ENCODE measurements around the gene PDLIM4.
A peak's percentile ranks its signal among the peaks of the same experiment; 100 is the strongest.

PDLIM4 gene

DNA sequence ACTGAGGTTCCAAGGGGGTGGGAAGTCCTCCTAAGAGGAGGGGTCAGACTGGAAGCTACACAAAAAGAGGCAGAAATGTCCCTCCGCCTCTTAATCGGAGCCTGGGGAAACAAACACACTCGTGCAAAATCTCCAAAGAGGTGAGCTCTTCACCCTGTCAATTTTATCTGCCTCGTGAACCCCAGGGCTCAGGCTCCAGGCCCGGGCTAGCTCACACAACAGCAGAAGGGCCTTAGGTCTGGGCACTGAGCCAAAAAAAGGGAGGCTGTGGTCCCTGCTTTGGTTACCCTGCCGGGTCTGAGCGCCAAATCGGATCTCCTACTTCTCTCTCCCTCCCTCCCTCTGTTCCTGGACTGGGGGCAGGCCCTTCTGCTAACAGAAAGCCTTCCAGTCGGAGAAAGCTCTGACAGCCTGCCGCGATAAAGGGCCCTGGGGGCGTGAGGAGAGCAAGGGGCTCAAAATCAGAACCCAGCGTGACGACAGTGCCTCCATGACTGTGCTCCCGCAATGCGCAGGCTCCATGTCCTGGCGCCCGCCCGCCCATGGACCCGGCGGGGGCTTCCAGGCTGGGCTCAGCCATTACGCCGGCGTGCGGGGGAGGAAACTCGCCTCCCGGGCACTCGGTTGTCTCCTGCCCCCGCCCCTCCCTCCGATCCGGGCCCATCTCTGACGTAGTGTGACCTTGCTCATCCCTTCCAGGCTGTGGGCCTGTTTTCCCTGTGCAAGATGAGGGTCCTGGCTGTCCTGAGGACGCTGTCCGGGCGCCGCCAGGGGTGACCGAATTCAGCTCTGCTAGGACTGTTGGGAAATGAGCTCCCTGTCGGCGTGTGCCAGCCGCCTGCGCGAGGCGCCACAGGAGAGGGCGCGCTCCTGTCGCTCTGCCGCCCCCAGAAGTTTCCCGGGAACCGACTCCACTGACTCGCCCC, 35.8 kb downstream of the PDLIM4 start:
- no peak for FAIRE-seq

DNA sequence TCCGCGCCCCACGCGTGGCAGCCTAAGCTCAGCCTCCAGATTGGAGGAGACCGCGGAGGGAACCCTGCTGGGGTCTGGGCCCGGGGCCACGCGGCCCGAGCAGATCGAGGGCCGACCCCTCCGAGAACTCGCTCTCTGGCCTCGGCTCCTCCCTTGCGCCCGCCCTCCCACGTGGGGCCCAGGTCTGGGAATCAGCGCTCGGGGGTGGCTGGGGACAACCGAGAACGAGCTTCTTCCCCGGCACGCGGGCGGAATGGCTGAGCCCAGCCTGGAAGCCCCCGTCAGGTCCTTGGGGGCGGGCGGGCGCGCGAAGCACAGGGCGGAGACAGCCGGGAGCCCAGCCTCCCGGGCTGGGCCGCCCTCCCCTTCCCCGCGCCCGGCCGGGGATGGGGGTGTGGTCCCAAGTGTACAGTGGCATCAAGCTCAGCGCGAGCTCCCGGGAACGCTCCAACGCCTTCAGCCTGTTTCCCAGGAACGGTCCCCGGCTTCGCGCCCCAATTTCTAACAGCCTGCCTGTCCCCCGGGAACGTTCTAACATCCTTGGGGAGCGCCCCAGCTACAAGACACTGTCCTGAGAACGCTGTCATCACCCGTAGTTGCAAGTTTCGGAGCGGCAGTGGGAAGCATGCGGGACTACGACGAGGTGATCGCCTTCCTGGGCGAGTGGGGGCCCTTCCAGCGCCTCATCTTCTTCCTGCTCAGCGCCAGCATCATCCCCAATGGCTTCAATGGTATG, 36.7 kb downstream of the PDLIM4 start, which contains the start of gene SLC22A4:
TSS of gene SLC22A4 (plus strand) at position 403 of the 736 bp plus-strand sequence. CDS start at position 626, 223 bp downstream.
- FAIRE-seq: no peak

DNA sequence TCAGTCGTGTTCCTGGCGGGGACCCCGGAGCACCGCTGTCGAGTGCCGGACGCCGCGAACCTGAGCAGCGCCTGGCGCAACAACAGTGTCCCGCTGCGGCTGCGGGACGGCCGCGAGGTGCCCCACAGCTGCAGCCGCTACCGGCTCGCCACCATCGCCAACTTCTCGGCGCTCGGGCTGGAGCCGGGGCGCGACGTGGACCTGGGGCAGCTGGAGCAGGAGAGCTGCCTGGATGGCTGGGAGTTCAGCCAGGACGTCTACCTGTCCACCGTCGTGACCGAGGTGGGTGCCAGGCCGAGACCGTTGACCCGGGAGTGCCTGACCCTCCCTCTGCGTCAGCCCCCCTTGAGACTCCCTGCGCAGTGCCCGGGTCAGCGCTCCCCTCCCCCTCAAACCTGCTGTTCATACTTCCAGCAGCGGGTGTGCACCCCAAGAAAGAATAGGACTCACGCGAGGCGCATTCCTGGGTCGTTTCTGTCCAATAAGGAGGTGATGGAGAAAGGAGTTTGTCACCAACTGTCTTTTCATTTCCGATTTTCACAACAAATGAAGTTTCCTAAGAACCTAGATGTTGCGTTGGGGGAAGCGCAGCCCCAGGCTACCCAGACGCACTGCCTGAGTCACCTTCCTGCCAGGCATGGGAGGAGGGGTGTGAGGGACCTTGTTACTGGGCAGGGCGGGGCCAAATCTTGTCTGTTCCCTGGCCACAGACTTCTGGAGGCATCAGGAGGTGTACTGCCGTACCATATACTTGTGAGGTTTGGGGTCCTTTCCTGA, 37.4 kb downstream of the PDLIM4 start:
- no peak for FAIRE-seq

DNA sequence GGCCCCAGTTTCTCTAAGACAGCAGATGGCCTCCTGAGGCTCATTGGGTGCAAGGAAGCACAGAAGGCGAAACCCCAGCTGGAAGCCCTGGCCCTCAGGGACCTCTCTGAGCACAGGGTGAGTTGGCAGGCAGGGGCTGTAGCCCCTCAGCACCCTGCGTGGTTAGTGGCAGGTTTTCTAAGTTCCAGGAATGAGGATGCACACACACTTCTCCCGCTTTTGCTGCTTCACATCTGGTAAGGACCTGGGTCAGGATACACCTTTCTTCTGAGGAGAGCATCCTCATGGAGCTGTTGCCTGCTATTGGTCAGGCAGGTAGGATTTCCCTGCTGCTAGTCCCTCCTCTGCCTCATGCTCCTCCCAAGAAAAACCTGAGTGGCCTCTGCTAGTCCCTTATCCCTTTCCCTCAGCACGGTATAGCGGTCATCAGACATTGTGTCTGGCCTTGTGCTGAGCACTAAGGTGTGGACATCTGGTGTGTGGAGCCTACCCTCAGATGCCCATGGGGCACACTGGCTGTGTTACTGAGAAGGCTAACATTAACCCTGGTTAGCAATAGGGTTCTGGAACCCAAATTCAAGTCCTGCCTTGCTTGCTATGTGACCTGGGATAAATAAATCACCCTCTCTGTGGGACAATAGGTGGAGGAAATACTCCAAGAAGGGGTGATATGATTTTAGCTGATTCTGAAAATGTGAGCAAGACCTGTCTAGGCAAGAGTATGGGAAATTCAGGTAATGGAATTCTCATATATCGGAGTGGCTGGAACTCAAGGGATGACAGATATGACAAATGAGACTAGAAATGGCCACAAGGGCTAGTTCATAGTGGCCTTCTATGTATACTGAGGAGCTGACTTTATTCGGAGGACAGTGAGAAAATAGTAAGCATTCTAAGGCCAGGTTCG, 38.3 kb downstream of the PDLIM4 start:
- FAIRE-seq: no peak

DNA sequence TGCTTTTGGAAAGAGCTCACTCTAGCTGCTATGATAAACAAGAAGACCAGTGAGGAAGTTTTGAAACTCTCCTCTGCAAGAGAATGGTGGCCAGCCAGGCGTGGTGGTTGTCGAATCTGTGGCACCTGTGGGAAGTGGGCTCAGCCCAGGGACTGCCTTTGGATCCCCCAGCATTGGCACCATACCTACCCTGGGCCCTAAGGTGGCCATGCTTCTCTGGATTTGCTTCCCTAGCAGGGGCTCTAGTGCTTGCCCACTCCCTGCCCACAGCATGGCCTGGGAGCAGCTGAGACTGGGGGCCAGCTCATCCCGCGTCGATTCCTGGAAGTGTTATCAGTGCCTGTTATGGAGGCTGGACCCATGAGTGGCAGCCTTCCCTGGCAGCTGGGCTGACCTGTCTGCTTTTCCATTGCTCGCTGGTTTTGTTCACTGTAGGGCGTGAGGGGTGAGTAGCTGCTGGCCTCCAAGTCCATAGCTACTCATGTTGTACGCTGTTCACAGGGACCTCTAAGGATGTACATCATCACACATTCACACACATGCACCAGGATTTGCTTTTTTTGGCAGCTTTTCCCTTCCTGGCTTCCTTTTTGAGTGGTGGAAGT, 39.0 kb downstream of the PDLIM4 start:
- no peak for FAIRE-seq

DNA sequence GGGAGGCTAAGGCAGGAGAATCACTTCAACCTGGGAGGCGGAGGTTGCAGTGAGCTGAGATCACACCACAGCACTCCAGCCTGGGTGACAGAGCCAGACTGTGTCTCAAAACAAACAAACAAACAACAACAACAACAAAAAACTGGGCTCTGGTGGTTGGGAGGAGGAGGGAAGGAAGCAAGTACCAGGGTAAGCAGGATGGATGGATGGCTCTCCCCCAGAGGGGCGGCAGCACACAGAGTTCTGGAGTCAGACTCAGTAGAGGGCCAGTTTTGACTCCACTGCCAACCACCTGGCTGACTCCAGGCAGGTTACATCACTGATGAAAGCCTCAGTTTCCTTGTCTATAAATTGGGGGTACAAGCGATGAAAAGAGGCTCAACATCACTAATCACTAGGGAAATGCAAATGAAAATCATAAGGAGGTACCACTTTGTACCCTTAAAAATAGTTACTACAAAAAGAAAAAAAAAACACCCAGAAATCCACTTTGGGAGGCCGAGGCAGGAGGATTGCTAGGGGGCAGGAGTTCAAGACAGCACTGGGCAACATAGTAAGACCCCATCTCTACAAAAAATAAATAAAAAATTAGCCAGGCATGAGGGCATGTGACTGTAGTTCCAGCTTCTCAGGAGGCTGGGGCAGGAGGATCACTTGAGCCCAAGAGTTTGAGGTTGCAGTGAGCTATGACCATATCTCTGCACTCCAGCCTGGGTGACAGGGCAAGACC, 39.9 kb downstream of the PDLIM4 start:
- no peak for FAIRE-seq

DNA sequence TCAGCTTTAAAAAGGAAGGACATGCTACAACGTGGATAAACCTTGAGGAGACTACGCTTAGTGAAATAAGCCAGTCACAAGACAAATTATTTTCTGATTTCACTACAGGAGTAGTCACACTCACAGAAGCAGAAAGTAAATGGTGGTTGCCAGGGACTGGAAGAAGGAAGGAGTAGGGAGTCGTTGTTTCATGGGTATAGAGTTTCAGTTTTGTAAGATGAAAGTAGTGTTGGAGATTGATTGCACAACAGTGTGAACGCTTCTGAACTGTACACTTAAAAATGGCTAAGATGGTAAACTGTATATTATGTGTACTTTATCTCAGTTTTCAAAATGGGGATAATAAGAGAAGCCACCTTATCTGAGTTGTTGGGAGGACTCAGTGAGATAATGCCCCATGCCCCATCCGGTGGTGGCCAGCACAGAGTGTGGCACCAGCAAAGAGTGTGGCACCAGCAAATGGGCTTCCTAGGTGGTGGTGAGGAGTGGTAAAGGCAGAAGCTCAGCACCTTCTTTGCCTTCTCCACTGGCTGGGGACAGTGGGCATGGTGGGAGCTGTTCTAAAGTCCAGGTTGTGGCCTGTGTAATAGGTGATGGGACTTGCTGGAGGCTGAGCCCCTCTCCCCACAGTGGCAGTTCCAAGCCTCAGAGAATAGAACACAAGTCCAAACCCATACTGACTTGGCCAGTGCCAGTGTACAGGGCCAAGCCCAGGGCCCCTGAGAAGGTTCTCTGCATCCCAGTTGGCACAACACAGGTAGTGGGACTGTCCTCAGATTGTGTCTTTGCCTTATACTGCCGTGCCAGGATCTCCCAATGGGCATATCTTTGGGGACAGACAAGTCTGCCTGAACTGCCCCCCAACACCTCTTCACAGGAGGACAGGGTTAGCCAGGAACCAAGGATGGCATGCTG, 41.1 kb downstream of the PDLIM4 start:
- peak; percentile 36 for FAIRE-seq

DNA sequence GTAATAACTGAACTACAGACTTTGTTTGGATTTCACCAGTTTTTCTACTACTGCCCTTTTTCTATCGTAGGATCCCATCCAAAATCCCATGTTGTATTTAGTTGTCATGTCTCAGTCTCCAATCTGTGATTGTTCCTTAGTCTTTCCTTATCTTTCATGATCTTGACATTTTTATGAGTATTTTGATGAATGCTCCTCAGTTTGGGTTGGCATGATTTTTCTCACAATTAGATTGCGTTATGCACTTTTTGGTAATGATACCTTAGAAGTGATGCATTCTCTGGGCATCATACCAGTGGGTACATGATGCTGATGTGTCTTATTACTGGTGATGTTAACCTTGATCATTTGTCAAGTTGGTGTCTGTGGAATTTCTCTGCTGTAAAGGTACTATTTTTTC, 42.4 kb downstream of the PDLIM4 start:
- FAIRE-seq: no peak

DNA sequence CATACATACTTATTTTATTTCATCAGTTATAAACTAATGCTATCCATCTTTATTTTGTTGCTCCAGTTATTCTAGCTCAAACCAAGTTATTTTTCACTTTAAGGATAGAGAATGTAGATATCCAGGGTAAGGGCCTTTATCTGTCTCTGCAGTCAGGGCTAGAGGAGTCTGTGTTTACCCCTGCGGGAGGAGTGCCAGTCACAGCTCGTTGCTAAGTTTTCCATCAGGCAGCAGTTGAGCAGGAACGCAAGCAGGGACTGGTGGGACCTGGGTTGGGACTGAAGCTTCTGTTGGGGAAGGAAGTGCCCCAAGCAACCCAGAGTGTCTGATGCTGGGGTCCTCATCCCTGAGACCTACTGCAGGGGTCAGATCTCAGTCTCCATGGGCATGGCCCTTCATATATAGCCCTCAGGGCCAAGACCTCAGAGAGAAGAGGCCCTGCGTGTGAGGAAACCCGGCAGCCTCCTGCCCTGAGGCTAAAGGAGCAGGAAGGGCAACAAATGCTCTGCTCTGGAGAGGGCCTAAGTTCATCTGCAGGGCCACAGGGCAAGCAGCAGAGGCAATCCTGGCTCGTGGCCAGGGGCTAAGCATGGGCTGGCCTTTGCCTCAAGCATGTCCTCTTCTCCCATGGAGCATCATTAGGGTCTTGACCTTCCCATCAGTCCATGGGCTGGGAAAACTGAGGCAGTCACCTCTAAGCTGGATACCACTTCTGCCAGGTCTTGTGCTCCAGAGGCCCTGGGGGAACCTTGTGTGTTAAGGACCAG, 43.3 kb downstream of the PDLIM4 start:
- no peak for FAIRE-seq

DNA sequence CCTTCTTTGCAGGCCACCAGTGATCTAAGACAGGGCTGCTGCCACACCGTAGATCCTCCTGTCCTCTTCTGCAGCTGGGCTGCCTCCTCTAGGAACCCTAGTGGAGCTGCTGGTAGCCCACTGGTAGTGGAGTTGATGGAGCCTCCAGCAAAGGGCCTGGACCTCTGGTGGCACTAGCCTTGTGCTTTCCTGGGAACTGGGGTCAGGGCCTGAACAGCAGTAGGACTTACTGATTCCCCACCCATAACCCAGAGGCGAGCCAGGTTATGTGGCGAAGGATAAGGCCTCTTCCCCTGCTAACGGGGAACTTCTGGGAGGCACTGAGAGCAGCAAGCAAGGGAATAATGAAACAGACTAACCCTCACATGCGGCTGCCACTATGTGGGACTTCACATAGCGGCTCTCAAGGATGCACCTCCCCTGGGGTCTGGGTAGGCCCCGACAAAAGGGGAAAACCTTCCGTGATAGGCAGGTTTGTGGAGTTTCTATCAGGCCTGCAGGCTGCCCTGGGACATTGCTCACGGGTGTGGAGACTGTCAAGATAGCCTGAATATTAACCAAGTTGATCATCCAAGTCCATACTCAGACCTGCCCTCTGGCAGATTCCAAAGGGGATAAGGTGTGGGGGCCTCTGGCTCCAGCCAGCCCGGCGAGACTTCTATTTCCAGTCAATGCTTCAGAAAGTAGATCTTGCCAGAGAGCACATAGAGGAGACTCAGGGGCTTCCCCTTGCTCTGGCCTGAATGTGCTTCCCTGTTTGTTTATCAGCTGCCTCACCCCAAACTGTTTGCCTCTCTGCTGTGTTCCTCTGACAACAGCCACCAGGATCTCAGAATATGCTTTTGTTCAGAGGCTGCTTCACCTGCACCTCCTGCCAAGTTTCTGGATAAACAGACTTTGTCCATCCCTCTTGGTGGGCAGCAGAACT, 44.1 kb downstream of the PDLIM4 start:
- no peak for FAIRE-seq

DNA sequence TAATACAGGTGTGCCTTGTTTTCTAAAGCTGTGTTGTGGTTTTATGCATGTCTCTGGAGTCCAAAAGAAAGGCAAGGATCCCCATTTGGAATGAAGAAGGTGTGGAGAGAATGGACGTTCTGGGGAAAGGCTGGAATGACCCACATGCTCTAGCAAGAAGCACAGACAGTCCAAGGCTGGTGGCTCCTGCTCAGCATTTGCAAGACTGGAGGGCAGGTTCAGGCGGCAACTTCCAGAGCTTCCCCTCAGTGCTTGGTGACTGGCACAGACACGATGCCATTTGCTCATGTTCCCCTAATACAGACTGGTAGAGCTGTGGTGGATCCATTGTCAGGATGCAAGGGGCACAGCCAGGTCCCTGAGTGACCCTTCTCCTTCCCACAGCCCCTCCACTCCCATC, 44.9 kb downstream of the PDLIM4 start:
- no peak for FAIRE-seq

DNA sequence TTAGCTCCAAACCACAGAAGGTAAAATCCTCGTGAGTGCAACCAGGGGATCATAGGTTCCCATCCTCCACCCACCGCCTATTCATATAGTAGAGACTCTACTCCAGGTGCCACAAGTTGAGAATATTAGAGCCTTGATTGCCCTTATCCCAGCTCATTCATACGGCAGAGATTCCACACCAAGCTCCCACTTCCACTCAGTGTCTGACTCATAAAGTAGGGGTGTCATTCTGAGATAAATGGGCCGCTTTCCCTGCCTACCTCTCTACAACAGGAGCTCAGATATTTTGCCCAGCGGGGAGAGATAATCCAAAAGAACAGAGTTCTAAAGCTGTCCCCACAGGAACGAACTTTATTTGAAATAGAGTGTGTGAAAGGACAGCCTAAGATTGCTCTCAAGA, 46.1 kb downstream of the PDLIM4 start:
- FAIRE-seq: no peak

DNA sequence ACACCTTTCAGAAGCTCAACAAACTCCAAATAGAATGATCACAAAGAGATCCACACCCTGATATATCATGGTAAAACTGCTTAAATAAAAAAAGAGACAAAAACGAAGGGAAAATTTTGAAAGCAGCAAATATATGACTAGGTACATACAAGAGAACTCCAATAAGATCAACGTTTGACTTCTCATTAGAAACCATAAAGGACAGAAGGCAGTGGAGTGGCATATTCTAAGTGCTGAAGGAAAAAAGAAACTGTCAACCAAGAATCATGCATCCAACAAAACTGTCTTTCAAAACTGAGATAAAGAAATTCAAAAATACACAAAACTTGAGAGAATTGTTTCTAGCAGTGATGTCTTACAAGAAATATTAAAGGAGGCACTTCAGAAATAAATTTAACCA, 47.9 kb downstream of the PDLIM4 start:
- FAIRE-seq: no peak

DNA sequence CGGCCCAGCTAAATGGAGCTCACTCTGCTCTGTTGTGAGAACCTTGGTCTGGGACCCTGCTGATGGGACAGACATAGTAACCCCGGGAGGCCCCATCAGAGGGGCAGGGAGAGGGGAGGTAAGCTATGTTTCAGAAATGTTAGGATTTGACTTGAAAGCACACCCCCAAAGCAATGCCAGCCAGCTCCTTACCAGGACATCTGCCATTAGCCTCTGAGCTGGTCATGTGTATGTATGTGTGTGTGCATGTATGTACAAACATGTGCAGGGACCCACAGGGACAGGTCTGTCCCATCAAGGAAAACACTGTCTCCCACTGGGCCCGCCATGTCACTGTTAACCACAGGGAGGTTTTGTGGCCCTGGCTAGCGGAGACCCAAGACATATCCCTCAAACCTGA, 51.2 kb downstream of the PDLIM4 start:
- FAIRE-seq: no peak

DNA sequence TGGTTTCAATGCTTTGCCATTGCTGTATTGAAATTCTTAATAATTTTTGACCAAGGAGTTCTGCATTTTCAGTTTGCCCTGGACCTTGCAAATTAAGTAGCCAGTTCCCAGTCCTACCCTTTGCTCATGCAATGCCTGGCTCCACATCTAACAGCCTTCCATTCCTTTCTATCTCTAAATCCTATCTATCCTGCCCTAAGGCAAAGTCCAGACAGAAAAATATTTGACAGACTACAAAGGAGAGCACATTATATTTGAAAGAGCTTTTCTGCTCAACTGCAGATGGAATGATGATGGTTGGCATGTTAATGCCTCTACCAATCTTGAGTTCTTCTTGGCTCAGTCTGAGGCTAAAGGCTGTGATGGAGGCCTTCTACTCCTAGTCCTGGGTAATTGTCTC, 52.2 kb downstream of the PDLIM4 start:
- FAIRE-seq: no peak

DNA sequence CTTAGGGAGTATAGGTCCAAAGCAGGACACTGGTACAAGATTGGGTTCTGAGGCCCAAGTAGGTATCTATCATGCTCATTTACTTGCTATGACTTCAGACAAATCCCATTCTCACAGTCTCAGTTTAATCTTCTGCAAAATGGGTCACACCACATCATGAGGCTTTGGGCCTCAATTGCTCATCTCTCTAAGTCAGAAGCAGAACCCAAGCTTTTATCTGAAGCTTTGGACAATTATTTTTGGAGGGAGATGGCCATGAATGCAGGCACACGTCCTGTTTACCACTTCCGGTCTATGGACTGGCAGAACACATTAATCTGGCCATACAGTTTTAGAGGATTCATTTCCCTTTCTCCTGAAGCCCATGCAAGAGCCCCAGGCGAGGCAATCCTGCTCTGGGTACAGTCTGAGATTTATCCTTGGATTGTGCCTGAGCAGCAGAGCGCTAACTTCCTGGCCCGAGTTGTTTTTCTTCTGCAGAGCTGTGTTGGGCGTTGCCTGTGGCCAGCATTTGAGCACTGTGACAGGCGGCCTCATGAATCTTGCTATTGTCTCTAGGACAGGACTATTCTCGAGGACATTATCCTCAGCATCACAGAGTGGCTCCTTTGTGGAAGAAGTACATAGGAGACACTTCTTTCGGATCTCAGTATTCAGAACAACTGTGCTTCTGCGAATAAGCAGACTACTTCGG, 52.8 kb downstream of the PDLIM4 start:
- no peak for FAIRE-seq

DNA sequence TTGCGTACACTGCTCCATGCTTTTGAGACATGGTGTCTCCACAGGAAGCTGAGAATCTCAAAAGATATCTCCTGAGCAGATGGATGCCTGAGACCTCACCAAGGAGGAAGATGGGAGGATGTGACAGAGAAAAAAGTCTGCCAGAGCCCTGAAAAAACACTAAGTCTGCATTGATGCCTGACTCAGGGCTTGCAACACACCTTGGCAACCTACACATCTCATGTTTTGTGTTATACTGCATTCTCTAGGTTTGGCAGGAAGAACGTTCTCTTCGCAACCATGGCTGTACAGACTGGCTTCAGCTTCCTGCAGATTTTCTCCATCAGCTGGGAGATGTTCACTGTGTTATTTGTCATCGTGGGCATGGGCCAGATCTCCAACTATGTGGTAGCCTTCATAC, 55.9 kb downstream of the PDLIM4 start:
- no peak for FAIRE-seq
